VCaP (cell line): Measurements from ENCODE around the gene LVRN.

ENCODE experiments used
- H3K27ac ChIP-seq: fragments of 450-650 bp; 2 replicates; pipeline ENCODE4 v1.5.1; 2017
- CTCF ChIP-seq: fragments of 450-650 bp; conservative IDR thresholded peaks from 2 replicates; pipeline ENCODE4 v1.5.1; 2017; ENCODE audit warnings: mild to moderate bottlenecking, moderate library complexity

The LVRN gene

DNA sequence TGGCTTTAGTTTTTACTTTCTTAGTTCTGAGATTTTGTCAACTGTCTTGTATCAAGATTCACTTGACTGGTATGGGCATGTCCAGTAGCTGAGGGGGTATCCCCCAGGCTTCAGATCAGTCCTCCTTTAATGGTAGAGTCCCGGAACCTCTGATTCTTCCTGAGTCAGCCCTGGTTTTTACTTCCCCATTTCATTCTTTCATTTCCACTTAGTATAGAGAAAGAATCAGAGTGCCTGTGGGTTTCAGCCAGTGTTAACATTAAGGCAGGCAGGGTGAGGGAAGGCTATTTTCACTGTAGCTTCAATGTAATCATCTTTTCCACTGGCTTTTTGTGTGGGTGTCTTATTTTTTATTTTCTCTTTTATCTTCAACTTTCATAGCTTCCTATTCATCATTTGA lies 114.2 kb downstream of the LVRN start:
- TF ChIP-seq CTCF: no peak
- H3K27ac ChIP-seq: no peak overlapping the region
